ENCODE measurements around the gene CREBBP.

GRCh38 chr16:3752984-3753383 lies 127.5 kb downstream of the CREBBP start:
- TF ChIP-seq CTCF (IDR thresholded peaks at IDR 0.05; ENCODE audit: extremely low read depth in 1 of 2, insufficient read depth in 1 of 2, low read depth in 1 of 2, low read length in 2 of 2) (no peak), POLR2A (IDR thresholded peaks at IDR 0.05; ENCODE audit: low read depth, low read length) (no peak), EZH2 (IDR thresholded peaks at IDR 0.05; ENCODE audit: borderline replicate concordance, low read depth, low read length, severe bottlenecking) (no peak), MAX (IDR thresholded peaks at IDR 0.05; ENCODE audit: insufficient read depth, insufficient read length) (no peak), POLR2AphosphoS5 (IDR thresholded peaks at IDR 0.05; ENCODE audit: insufficient read depth, low read depth, low read length) (no peak), JUN (IDR thresholded peaks at IDR 0.05; ENCODE audit: borderline replicate concordance, insufficient read depth, insufficient read length, low read depth) (no peak)

Measured in endothelial cell of umbilical vein (primary cell).